Loucy (cell line): ENCODE measurements around the gene KCNJ12.

Experiments used
- H2AFZ ChIP-seq: fragments of 200-600 bp; sonication (generic); 2 replicates; pipeline ENCODE4 v1.6.0; 2016; ENCODE audit warnings: antibody characterized with exemption, mild to moderate bottlenecking, low read length, moderate library complexity
- H3F3A ChIP-seq: fragments of 200-600 bp; 2 replicates; pipeline ENCODE4 v1.6.0; 2016; ENCODE audit warnings: antibody characterized with exemption, low read depth, mild to moderate bottlenecking
- H3K27me3 ChIP-seq: fragments of 200-600 bp; sonication (generic); 2 replicates; pipeline ENCODE4 v1.6.1; 2014; ENCODE audit warnings: low read length, mild to moderate bottlenecking; ENCODE audit not compliant: insufficient read depth, poor library complexity, severe bottlenecking
- H3K36me3 ChIP-seq: fragments of 200-600 bp; sonication (generic); 2 replicates; pipeline ENCODE4 v1.6.1; 2016; ENCODE audit warnings: low read length; ENCODE audit not compliant: insufficient read depth
- H3K4me1 ChIP-seq: fragments of 200-600 bp; sonication (generic); 2 replicates; pipeline ENCODE4 v1.5.1; 2014; ENCODE audit warnings: low read length, mild to moderate bottlenecking; ENCODE audit not compliant: insufficient read depth, poor library complexity, severe bottlenecking
- H3K4me2 ChIP-seq: fragments of 200-600 bp; sonication (generic); 2 replicates; pipeline ENCODE4 v1.6.0; 2014; ENCODE audit warnings: antibody characterized with exemption, low read length, low read depth, mild to moderate bottlenecking; ENCODE audit not compliant: poor library complexity, severe bottlenecking
- H3K4me3 ChIP-seq: fragments of 200-600 bp; sonication (generic); 2 replicates; pipeline ENCODE4 v1.5.1; 2014; ENCODE audit warnings: low read length, mild to moderate bottlenecking, mixed read lengths; ENCODE audit not compliant: poor library complexity, severe bottlenecking
- H3K79me2 ChIP-seq: fragments of 200-600 bp; sonication (generic); 2 replicates; pipeline ENCODE4 v1.6.1; 2014; ENCODE audit warnings: low read length; ENCODE audit not compliant: insufficient read depth
- H3K9ac ChIP-seq: fragments of 200-600 bp; sonication (generic); 2 replicates; pipeline ENCODE4 v1.6.0; 2014; ENCODE audit warnings: mild to moderate bottlenecking, low read depth, low read length, moderate library complexity; ENCODE audit not compliant: poor library complexity, severe bottlenecking
- H3K9me2 ChIP-seq: fragments of 200-600 bp; sonication (generic); replicated peaks from 2 replicates; pipeline ENCODE4 v1.6.1; 2016; ENCODE audit warnings: low read depth, low read length, mixed read lengths
- H3K9me3 ChIP-seq: fragments of 200-600 bp; sonication (generic); 2 replicates; pipeline ENCODE4 v1.6.1; 2014; ENCODE audit warnings: mild to moderate bottlenecking, antibody characterized with exemption, low read length, low read depth; ENCODE audit not compliant: insufficient read depth
- H4K20me1 ChIP-seq: fragments of 200-600 bp; sonication (generic); 2 replicates; pipeline ENCODE4 v1.6.0; 2014; ENCODE audit warnings: antibody characterized with exemption, low read length, mild to moderate bottlenecking; ENCODE audit not compliant: insufficient read depth, poor library complexity, severe bottlenecking
- CTCF ChIP-seq: fragments of 200-600 bp; sonication (generic); conservative IDR thresholded peaks from 2 replicates; pipeline ENCODE4 v1.5.1; 2014; ENCODE audit warnings: mild to moderate bottlenecking, antibody characterized with exemption, low read length
- EZH2phosphoT487 ChIP-seq: fragments of 200-600 bp; IDR thresholded peaks from 2 replicates; pipeline ENCODE4 v1.6.1; 2018; ENCODE audit warnings: antibody characterized with exemption, mild to moderate bottlenecking, moderate library complexity, borderline replicate concordance

The KCNJ12 gene

GRCh38 chr17:21352221-21352980 lies 23.8 kb upstream of the KCNJ12 start:
- Histone ChIP-seq H3K9me3 (no peaks in the 10 kb centered on the region), H3F3A (no peaks in the 10 kb centered on the region), H2AFZ (no peak overlapping the region), H3K9me2 (no peaks in the 10 kb centered on the region), H3K4me1 (no peaks in the 10 kb centered on the region), H3K4me2 (no peak overlapping the region), H3K27me3 (no peaks in the 10 kb centered on the region), H3K36me3 (no peaks in the 10 kb centered on the region), H4K20me1 (no peaks in the 10 kb centered on the region), H3K4me3 (no peak overlapping the region), H3K79me2 (no peaks in the 10 kb centered on the region), H3K9ac (no peak overlapping the region)
- TF ChIP-seq CTCF (no peak), EZH2phosphoT487 (no peak)

- no peaks in the 10 kb centered on the region for H3K9me3 ChIP-seq
- no peak overlapping the region for H3K4me2 ChIP-seq
- H3K27me3 ChIP-seq, result no peaks in the 10 kb centered on the region
- no peaks in the 10 kb centered on the region for H3K4me1 ChIP-seq
- no peak overlapping the region for H3K4me3 ChIP-seq
- H3K9me2 ChIP-seq, result no peaks in the 10 kb centered on the region
- no peaks in the 10 kb centered on the region for H4K20me1 ChIP-seq
- TF ChIP-seq CTCF, result no peak
- TF ChIP-seq EZH2phosphoT487, result no peak
- H3F3A ChIP-seq, result no peaks in the 10 kb centered on the region
- H3K36me3 ChIP-seq, result no peaks in the 10 kb centered on the region
- H3K79me2 ChIP-seq, result no peaks in the 10 kb centered on the region
- no peak overlapping the region for H2AFZ ChIP-seq
- no peak overlapping the region for H3K9ac ChIP-seq
Observed at GRCh38 chr17:21352981-21353265, 23.2 kb upstream of the KCNJ12 start.

- H3K4me1 ChIP-seq, result no peaks in the 10 kb centered on the region
- no peak overlapping the region for H3K4me3 ChIP-seq
- no peaks in the 10 kb centered on the region for H4K20me1 ChIP-seq
- no peaks in the 10 kb centered on the region for H3K9me3 ChIP-seq
- no peak overlapping the region for H2AFZ ChIP-seq
- H3K9ac ChIP-seq, result no peak overlapping the region
- no peaks in the 10 kb centered on the region for H3F3A ChIP-seq
- H3K79me2 ChIP-seq, result no peaks in the 10 kb centered on the region
- no peak overlapping the region for H3K4me2 ChIP-seq
- TF ChIP-seq EZH2phosphoT487, result no peak
- no peak for TF ChIP-seq CTCF
- H3K27me3 ChIP-seq, result no peaks in the 10 kb centered on the region
- no peaks in the 10 kb centered on the region for H3K9me2 ChIP-seq
- no peaks in the 10 kb centered on the region for H3K36me3 ChIP-seq
Observed at GRCh38 chr17:21353326-21354010, 22.7 kb upstream of the KCNJ12 start.
